WI38 (cell line): ENCODE results near the gene ATPAF2.

Experiments used
- H3K4me3 ChIP-seq: 2 replicates; pipeline ENCODE4 v1.5.1; 2011; ENCODE audit warnings: low read depth, mild to moderate bottlenecking, control low read depth, low read length
- TF ChIP-seq, protein P1 (sequence below): IDR thresholded peaks from 2 replicates; pipeline ENCODE4 v1.5.1; 2012; ENCODE audit warnings: low read depth, mild to moderate bottlenecking, control low read depth, low read length

The ATPAF2 gene

DNA sequence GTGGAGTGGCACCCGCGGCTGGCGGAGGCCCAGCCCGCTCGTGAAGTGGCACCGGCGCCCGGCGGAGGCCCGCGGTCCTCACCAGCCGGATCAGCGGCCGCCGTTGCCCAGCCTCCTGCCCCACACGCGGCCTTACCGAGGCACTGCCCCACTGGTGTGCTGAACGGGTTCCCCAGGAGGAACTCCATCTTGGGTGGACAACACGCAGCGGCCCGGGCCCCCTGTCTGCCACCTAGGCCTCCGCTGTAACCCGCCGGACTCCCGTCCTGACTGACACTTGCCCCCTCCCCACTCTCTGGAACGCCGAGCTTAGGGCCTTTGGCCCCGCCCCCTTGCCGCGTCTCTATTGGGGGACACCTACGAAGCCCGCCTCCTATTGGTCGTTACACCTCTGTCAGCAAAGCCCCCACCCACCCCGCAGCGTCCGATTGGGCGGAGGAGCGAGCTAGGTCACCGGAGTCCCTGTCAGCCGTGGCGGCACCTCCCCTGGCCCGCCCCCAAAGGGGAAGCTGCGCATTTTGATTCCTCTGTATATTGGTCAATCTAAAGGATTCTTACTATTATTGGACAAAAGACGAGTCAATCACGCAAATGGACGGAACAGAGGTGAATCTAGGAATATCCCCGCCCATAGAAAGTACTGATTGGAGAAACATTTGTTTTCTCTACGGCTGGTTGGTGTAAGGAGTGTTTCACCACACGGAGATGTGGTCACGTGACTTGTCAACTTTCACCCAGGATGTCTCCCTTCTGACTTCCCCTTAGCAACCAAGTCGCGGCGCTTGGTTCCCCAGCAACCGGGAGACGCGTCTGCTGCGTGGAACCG is 66.6 kb downstream of the ATPAF2 start, which contains the start of the genes DRC3 and TOM1L2:
Gene DRC3 (plus strand): TSS at position 737 of the 826 bp plus-strand sequence. CDS start 4,737 bp downstream, outside the sequence.
Gene TOM1L2 (minus strand): TSS at position 275 of the 826 bp plus-strand sequence. CDS start 87 bp downstream, at position 188.
- TF ChIP-seq, protein P1, sequence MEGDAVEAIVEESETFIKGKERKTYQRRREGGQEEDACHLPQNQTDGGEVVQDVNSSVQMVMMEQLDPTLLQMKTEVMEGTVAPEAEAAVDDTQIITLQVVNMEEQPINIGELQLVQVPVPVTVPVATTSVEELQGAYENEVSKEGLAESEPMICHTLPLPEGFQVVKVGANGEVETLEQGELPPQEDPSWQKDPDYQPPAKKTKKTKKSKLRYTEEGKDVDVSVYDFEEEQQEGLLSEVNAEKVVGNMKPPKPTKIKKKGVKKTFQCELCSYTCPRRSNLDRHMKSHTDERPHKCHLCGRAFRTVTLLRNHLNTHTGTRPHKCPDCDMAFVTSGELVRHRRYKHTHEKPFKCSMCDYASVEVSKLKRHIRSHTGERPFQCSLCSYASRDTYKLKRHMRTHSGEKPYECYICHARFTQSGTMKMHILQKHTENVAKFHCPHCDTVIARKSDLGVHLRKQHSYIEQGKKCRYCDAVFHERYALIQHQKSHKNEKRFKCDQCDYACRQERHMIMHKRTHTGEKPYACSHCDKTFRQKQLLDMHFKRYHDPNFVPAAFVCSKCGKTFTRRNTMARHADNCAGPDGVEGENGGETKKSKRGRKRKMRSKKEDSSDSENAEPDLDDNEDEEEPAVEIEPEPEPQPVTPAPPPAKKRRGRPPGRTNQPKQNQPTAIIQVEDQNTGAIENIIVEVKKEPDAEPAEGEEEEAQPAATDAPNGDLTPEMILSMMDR, result no peak
- H3K4me3 ChIP-seq, result peak within 1 kb of the TSS; percentile 80

DNA sequence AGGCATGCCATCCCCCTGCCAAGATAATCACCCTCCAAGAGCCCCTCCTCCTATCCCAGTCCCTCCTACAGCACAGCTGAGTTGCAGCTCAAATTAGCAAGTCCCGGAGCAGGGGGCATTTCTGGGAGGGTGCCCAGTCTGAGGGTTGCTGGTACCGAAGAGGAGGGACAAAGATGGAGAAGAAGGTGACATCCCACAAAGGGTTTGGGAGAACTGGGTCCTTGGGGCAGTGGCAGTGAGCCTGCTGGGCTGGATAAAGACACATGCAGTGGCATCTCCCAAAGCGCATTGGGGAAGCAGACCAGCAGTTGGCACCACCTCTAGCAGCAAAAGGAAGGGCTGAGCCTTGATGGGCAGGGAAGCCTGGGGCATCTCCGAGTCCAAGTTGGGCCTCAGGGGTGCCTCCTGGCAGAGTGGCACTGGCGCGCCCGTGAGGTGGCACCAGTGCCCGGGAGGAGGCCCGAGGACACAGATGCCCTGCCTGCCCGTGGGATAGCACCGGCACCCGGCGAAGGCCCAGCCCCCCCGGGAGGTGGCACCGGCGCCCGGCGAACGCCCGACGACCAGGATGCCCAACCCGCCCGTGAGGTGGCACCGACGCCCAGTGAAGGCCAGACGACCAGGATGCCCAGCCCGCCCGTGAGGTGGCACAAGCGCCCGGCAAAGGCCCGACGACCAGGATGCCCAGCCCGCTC is 67.4 kb downstream of the ATPAF2 start:
- peak overlapping the region; percentile 80 for H3K4me3 ChIP-seq
- TF ChIP-seq, protein P1, result no peak

DNA sequence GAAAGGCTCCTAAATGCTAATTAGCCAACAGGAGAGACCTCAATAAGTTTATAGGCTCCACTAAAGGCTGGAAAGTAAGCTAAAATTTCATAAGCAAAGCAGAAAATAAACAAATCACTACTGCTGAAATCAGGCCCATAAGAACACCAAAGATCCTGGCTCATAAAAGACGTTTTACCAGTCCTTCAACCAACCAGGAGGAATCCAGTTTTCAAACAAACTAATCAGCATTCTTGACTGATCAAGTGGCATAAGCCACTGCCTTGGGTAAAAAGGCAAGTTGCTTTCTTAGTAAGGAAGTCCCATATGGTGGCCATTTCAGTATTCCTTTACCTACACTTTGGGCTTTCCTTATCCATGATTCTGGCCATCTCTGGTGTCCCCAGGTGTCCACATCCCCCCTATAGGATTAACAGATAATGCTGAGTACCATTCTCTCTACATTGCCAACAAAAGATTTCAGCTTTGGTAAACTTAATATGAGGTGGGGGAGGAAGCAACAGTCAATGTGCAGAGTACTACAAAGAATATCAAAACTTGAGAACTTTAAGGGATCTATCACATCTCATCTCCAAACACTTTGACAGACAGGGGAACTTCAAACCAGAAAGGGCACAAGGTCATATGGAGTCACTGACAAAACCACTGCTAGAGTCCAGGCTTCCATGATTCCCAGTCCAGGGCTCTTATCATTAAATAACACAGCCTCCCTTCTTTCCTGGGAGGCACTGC is 68.1 kb downstream of the ATPAF2 start:
- TF ChIP-seq, protein P1, result no peak
- H3K4me3 ChIP-seq, result peak overlapping the region; percentile 80
